HL-60/S4 treated with retinoic acid at 250 ng/mL for 4 days and 3 days (cell line): ENCODE data around the gene TRMT61B.

ENCODE experiments used
- in situ Hi-C: fragments of 300-500 bp; cut with MboI; formaldehyde crosslinking; loops from 2 replicates; pipeline ENCODE4 v1.7.0; 2022; ENCODE audit warnings: low sequenced_read_pairs

Gene TRMT61B

DNA sequence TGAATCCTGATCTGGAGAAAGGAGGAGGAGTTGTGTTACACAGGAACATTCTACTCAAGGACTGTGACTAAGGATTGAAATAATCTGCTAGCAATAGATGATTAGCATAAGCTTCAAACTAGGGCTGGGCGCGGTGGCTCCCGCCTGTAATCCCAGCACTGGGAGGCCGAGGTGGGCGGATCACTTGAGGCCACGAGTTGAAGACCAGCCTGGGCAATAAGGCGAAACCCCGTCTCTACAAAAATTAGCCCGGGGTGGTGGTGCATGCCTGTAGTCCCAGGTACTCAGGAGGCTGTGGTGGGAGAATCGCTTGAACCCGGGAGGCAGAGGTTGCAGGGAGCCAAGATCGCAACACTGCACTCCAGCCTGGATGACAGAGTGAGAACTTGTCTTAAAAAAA, 1.5 kb downstream of the TRMT61B start:
- in situ Hi-C loops, result no loop called here

GRCh38 chr2:28855977-28856376, 14.1 kb downstream of the TRMT61B start:
- in situ Hi-C loops, result no loop called here

DNA sequence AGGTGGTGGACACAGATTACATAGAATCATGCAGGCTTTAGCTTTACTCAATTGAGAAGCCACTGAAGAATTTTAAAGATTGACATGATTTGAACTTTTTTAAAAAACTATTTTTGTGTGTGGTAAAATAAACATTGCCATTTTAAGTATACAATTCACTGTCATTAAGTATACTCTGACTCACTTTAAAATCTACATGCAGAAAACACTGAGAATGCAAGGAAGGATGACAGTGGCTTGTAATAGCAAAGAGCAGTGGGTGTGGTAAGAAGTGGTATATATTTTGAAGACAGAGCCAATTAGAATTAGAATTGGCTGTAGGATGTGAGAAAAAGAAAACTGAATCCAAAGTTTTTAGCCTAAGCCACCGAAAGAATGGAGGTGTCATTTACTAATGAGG, 14.9 kb downstream of the TRMT61B start:
- in situ Hi-C loops, result no loop called here

- in situ Hi-C loops, result no loop called here
Observed at GRCh38 chr2:28842042-28842441, 28.1 kb downstream of the TRMT61B start.

DNA sequence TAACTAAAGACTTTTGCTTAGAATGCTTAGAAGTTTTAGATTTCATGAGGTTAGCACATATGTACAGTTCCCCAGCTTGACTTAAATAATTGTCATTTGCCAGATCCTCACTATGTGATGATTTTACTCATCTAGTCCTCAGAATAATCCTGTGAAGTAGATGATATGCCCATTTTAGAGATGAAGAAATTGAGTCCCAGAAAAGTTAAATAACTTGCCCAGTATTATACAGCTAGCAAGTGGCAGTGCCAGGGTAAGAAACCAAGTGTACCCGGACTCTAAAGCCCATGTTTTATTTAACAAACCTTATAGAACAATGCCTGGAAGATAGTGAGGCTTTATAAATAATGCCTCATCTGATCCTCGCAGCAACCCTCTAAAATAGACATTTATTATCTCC, 31.1 kb downstream of the TRMT61B start:
- in situ Hi-C loops, result no loop called here

- in situ Hi-C loops, result no loop called here
Observed at GRCh38 chr2:28835781-28836180, 34.3 kb downstream of the TRMT61B start.

DNA sequence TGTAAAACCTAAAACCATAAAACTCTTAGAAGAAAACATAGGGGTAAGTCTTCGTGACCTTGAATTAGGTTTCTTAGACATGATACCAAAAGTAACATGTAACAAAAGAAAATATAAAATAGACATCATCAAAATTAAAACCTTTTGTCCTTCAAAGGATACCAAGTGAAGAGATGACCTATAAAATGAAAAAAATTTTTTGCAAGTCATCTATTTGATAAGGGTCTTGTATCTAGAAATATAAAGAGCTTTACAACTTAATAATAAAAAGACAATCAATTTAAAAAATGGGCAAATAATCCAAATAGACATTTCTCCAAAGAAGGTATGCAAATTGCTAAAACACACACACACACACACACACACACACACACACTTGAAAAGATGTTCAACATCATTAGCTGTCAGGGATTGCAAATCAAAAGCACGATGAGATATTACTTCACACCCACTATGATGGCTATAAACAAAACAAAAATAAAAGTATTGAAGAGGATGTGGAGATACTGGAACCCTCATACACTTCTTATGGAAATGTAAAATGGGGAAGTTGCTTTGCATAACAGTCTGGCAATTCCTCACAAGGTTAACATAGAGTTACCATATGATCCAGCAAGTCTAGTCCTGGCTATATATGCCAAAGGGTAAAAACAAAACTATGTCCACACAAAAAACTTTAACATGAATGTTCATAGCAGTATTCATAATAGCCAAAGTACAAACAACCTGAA, 36.2 kb downstream of the TRMT61B start:
- in situ Hi-C loops, result no loop called here

GRCh38 chr2:28828382-28828781, 41.7 kb downstream of the TRMT61B start:
- in situ Hi-C loops, result loop anchor here (10.0 kb wide), 1 partner anchor 366 kb away; no protein-coding TSS in a partner anchor

DNA sequence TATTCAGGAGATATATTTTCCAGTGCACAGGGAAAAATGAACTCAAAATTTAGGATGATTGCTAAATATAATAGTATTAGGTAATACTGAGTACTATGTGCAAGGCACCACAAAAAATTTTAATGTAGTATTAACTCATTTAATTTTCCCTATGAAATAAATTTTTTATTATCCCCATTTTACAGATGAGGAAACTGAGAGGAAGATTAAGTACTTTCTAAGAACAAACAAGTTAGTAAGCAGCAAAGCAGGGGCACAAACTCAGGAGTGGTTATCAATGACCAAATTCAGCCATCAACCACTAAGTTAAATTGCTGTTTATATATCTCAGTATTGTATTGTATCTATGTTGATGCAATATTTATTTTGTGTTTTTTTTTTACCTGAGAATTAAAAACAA, 45.2 kb downstream of the TRMT61B start:
- in situ Hi-C loops, result loop anchor here (10.0 kb wide), 1 partner anchor 370 kb away; no protein-coding TSS in a partner anchor

- in situ Hi-C loops, result loop anchor here (10.0 kb wide), 1 partner anchor 371 kb away; no protein-coding TSS in a partner anchor
Observed at GRCh38 chr2:28824207-28824606, 45.9 kb downstream of the TRMT61B start.

DNA sequence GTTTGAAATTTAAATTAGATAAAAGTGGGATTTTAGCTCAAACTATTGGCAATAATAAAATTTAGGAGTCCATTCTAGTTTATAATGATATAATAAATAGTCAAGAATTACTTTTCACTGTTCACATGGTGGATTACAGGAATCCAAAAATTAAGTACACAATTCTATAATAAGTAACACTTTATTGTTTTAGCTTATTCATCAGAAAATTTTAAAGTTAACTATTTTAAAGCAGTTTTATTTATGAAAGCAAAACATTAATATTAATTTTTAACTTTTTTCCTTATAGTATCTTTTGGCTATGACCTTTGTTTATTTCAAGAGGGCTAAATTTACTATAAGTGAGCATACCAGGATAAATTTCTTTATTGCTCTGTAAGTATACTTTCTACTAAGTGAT, 48.1 kb downstream of the TRMT61B start:
- in situ Hi-C loops, result loop anchor here (10.0 kb wide), 1 partner anchor 373 kb away; no protein-coding TSS in a partner anchor

- in situ Hi-C loops, result loop anchor here (10.0 kb wide), 1 partner anchor 373 kb away; no protein-coding TSS in a partner anchor
Observed at GRCh38 chr2:28821295-28821958, 48.7 kb downstream of the TRMT61B start.

GRCh38 chr2:28818053-28818452, 52.1 kb downstream of the TRMT61B start:
- in situ Hi-C loops, result no loop called here

DNA sequence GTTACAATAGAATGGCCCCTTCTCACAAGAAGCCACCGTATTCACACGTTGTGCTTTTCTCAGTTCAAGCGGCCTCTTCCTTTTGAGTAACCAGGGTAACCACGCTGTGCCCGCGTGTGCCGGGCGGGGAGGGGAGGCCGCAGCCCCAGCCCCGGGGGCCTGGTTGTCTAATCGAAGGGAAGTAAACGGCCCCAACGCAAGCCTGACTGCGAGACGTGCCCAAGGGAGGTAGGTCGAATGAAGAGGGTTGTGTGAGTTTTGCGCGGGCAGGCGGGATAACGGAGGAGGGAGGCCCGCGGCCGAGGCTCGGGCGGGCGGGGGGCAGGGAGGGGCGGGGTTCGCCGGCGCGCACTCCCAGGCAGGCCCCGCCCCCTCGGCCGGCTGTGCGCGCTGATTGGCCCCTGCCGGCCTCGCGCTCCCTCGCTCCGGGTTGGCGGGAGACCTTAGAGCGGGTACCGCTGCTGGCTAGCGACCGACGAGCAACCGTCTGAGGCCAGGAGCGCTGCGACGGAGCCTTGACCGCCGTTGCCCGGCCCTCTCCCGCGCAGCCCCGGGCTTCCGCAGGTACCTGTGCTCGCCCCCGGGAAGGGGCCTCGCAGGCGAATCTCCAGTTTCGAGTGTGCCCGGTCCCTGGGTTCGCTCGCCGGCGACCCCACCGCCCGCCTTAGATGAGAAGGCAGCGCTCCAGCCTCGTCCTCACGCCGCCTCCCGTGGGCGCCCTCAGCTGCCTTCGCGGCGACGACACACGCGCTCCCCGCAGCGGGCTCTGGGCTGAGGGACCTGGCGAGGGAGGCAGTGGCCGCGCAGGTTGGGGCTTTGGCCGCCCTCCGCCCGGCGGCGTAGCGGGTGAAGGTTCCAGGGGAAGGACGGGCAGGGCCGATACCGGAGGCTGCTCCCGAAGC, 59.5 kb downstream of the TRMT61B start, which contains the start of gene SPDYA:
Gene SPDYA, plus strand, starts transcription at position 451 of the 902 bp plus-strand sequence. CDS start 5,181 bp downstream, outside the sequence.
- in situ Hi-C loops, result no loop called here

GRCh38 chr2:28809927-28810326, 60.2 kb downstream of the TRMT61B start:
- in situ Hi-C loops, result no loop called here

- in situ Hi-C loops, result no loop called here
Observed at GRCh38 chr2:28802975-28803429, 67.1 kb downstream of the TRMT61B start.

DNA sequence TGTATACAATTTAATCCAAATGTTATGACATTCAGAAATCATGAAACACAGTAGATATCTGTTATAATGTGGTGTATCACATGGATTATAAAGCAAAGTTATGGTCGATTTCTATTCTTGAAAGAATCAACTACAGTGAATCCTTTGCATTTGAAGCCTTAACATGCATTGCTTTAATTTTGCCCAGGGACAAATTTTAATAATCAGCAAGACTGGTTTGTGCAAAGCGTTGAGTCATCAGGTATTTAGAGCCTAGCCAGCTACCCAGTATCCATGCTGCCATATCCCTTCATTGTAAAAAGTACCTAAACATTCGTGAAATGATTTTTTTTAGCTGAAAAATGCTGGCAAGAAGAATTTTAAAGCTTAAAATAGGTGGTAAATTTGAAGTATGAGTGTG, 68.4 kb downstream of the TRMT61B start:
- in situ Hi-C loops, result no loop called here
